HG02852 (cell line): ENCODE data around the gene DUSP14.
"Not testable (repeated sequence)": the region's sequence is repeated elsewhere in the genome, so short reads cannot be mapped to it uniquely, and the experiment has no call there.

ENCODE experiments used
- ATAC-seq: cut with Tn5 transposase; IDR thresholded peaks from one replicate; pipeline ENCODE4 v1.9.1; 2021; ENCODE audit warnings: mild to moderate bottlenecking, moderate library complexity; ENCODE audit not compliant: unreplicated experiment

The DUSP14 gene

DNA sequence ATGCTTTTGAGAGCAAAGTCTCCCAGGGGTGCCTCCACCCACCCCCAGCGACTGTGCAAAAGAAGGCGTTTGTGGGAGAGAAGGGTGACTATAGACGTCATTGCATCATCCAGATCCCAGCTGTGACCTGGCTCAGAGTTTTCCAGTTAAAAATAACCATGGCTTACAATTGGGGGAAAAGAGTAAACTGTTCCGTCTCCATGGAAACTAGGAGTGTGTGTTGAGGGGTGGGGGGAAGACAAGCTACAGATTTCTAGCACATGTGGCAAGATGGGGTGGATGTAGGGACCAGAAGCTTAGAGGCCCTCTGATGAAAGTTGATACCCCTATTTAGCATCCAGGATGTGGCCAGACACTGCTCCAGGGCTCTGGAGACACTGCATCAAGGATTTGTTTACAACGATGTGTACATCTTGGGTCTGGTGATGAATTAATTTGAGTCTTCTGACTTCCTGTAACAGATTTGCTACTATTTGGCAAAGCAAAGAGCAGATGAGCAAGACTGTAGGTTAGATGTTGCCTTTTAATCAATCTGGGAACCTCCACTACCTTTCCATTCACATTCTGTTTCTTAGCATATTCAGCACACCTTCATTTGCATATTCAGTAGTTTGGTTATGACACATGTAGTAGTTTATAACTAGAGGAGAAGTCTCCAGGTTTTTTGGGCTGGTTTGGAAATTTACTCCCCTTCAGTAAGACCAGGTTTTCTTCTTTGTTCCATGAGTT, 6.2 kb upstream of the DUSP14 start:
- ATAC-seq, result no peak

DNA sequence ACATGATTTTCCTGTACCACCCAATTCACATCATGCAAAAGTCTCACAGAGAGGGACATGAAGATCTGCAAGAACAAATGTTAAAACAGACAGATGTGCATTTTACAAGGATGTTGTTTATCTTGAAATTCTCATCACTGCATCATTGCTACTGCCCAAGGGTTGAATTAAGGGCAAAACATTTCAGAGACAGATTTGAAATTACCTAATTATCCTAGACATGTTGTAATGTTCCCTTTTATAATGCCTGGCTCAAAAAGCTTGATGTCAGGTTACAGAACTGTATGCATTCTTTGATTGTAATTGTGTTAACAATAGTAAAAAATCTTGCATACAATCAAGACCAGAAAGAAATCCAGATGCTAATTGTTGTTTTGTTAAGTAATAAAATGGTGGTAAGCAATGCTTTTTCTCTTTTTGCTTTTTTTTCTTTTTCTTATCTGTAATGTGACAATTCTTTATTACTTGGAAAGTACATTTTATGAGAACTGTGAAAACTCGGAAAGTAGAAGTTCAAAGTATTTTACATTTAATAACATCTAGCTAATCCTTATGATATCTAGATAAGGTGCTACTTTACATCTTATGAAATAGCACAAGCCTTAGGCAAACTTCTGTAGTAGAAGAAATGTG, 3.6 kb upstream of the DUSP14 start:
- ATAC-seq, result no peak

DNA sequence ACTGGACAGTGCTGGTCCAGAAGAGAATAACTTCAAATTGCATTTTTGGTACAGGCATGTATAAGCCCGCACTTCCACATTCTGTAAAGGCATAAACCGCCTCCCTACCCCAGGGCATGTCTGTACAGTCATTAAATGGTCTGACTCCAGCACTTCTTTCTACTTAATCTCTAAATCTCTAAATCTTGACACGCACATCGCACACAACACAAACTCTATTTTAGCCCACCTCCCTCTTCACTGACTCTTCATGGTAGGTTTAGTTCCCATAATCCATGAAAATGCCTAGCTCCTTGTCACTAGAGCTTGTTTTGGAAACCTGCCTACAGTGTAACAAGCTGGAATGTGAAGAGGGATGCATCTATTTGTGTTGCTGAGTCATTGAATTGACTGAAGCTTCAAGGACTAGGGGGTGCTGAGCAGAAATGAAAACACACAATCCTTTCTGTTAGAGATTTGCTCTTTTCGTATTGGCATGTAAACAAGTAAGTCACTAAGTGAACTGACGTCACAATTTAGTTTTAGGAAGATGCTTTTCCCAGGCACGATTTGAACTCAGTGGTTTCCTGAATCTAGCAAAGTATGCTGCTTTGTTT, 1.6 kb upstream of the DUSP14 start:
- ATAC-seq, result no peak

DNA sequence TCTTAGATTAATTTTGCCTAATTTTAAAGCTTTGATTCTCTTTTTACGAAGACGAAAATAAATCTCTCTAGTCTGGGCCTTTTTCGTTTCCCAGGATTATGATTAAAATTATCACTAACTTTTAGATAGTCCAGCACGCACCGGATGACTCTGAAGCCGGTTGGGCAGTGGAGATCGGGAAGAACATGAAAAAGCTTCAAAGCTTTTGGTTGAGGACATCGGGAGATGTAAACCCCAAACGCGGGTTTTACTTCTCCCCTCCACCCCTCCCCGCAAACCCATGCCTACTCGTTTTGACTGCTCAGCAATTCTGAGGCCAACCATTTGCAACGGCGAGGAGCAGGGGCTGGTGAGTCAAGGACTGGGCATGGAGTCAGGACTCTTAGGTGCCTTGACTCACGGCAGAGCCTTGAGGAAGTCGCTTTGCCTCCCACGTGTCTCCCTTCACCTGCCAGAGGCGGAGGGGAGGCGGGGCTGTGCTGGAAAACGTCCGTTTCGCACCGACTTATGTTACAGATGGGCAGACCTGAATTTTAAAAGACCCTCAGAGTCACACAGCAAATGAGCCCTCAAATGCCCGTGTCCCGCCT, 989 bp upstream of the DUSP14 start:
- ATAC-seq, result no peak

DNA sequence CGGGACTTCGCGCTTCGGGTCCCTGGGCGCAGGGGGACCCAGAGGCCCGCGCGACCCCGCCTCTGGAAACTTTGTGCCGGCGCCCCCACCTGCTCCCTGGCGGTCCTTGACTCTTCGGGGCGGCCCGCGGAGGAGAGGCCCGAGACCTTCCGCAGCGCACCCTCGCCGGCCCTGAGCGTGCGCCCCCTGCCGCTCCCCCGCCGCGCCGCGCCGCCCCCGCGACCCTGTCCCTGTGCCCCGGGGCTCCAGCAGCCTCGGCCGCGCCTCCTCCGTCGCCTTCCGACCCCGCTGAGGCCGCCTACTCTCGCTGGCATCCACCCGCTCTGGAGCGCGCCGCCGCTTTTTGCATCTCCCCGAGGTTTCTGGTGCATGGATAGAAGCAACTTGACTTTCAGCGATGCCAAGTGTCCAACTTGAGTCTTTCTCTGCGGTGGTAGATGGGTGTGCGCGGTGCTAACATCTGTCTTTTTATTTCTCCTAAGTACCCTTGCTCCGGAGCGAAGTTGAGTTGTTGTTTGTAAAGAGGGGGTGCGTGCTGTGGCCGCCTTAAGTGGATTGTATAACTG, 414 bp downstream of the DUSP14 start:
- peak; percentile 63 for ATAC-seq

DNA sequence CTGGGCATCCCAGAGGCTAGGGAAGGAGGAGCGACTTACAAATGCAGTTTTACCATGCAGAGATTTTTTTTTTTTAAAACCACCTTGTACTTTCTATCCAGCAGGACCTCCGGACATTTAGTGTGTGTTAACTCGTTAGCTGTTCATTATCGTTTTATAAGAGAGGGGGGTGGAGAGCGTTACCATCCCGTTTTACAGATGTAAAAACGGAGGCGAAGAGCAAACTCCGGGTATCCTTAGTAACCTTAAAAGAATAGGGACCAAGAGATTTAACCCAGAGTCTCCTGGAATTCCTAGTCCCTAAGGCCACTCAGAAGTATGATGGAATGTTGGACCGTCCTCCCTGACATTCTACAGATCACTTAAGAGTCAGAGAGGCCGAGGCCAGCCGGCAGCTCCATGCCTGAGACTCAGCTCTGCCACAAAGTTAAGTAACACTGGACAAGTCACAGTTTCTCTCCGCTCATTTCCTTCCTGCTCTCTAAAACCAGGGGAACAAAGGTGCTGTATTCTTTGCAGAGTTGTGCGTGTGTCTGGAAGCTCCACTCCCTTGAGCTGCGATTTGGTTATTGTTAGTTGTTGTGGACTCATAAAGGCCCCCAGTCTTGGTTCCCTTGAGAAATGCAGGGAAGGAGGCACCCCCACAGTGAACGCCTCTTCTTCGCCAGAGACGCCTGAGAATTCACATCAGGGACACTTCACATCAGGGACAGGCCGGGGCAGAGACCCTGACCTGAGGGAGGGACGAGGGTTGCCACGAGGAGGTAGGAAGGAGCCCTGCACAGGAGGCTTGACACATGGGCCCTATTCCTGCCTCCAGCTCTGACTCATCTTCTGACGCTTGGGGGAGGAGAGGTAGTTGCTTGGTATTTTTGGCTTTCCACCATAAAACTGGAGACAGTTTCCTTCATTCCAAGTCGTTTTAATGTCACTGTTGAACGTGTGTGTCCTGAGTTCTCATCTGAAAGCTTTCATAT, 1.2 kb downstream of the DUSP14 start:
- no peak for ATAC-seq

DNA sequence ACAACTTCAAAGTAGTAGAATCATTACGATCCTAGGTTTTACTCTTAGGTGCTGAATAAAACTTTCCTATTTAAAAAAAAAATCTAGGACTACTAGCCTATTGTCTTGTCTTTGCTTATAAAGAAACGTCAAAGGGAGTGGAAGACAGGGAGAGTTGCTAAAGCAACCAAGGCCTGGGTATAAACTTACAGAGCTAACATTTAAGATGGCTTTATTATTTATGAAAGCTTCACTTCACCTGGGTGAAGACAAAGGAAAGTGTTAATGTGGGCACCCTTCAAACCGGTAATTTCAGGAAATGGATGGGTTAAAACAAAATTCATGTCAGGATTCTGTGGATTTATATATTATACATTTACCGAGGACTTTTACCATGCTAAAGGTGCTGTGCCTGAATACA, 2.5 kb downstream of the DUSP14 start:
- ATAC-seq, result no peak

DNA sequence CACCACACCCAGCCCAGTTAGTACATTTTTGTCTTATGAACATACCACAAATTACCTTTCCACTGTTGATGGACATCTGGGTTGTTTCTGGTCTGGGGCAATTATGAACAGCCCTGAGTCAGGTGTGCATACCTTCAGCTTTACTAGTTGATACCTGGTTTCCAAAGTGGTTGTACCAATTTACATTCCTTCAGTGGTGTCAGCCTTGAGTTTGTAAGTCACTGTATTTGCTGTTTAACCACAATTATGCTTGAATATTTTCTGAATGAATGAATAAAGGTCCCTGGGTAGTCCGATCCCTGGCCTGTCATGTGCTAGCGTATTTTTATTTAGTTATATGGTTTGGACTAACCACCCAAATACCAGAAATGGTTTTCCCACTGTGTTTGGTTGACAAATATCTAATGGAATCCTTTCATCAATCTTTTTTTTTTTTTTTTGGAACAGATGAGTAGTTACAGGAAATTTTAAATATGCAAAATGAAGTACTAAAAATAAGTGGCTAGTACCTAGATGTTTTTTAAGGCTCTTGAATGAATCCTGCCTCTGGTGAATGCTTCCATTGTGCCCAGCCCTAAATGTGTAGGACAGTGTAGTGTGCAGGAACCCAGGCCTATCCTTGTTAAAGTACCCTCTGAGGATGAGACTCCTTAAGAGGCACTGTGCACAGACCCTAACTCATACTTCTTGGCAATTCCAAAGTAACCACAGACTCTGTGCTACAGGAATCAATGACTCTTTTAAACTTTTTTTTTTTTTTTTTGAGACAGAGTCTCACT, 3.7 kb downstream of the DUSP14 start:
- ATAC-seq, result no peak

DNA sequence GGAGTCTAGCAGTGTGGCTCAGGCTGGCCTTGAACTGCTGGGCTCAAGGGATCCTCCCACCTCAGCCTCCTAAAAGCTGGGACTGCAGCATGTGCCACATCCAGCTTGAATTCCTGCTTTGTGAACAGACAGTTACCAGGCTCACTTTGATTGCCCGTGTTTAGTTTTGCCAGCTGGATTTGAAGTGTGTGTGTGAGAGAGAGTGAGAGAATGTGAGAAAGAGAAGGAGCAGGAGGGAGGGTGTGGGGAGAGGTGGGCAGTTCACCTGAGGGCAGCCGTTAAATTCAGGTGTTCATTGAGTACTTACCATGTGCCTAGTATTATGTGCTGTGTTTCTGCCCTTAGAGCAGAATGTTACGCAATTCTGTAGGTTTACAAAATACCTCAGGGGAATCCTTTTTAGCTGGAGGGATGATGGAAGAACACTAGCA, 4.7 kb downstream of the DUSP14 start:
- ATAC-seq, result no peak

DNA sequence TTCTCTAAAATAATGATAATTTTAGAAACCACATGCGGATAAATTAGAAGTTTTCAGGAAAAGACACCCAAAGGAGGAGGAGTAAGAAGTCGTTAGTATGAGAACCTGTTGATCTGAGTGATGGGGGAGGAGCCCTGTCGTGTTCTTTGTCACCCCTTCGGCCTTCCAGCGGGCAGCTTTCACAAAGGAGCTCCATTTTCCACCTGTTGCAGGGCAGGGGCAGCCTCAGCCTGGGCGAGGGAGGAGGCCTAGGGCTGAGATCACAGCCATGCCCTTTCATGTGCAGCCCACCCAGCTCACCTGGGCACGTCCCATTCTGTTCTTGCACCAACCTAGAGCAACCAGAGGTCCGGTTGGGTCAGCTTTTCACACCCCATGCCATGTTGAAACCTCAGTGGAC, 5.3 kb downstream of the DUSP14 start:
- ATAC-seq, result no peak

DNA sequence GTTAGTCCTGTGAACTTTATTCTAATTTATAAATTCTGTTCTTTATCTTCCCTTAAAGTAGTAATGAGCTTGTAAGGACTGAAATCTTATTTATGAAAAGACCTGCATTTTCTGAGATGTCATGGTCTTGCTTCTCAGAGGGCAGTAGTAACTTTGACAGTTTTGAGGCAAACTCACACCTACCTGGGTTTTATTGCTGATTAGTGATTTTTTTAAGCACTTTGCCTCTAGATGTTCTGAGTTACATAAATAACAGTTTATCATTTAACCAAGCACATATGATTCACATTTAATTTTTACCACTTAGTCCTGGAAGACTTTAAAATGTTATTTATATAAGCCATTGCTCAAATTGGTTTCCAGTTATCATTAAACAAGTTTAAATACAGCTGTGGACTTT, 10.7 kb downstream of the DUSP14 start:
- ATAC-seq, result no peak

DNA sequence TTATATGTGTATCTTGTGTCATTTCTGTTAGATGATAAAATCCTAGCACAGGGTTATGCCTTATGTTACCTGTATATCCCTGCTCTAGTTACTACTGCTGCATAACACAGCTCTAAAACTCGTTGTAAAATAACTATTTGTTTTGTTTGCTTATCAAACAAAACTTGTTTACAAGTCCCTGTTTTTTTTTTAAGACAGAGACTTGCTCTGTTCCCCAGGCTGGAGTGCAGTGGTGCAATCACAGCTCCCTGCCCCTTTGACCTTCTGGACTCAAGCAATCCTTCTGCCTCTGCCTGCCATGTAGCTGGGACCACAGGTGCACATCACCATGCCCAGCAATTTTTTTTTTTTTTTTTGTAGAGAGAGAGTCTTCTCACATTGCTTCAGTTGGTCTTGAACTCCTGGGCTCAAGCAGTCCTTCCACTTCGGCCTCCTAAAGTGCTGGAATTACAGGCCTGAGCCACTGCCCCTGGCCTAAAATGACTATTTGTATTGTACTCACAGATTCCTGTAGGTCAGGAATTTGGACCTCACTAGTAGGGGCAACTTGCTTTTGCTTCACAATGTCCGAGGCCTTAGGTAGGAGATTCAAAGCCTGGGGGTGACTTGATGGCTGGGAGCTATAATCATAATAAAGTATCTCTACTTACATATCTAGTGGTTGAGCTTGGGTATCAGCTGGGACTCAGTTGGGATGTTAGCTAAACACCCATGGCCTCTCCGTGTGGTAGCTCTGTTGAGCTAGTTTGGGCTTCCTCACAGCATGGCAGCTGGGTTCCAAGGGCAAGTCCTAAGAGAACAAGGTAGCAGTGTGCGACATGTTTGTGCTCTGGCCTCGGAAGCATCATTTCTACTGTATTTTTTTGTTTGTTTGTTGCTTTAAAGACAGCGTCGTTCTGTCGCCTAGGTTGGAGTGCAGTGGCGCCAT, 12.6 kb downstream of the DUSP14 start:
- ATAC-seq, result no peak

DNA sequence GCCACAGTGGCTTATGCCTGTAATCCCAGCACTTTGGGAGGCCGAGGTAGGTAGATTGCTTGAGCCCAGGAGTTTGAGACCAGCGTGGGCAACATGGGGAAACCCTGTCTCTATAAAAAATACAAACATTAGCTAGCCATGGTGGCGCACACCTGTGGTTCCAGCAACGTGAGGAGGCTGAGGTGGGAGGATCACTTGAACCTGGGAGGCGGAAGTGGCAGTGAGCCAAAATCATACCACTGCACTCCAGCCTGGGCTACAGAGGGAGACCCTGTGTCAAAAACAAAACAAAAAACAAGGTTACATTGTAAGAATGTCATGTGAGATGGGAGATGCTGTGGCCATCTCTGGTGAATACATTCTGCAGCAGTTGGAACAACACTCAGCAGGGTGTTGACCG, 13.5 kb downstream of the DUSP14 start:
- no peak for ATAC-seq

DNA sequence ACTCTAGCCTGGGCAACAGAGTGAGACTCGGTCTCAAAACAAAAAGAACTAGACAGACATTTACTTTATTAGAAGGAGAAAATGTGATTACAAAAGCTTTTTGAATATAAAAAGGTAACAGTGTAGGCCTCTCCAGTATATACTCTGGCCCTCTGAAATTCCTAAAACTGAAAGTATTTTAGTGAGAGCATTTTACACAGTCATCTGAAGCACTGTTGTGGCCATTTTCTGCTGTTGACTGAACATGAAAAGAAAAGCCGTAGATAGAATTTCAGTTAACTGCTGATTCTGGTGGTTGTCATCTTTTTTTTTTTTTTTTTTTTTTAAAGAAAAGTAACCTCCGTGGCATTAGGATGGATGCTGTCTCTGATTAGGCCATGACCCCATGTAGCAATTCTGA, 15.6 kb downstream of the DUSP14 start:
- no peak for ATAC-seq

DNA sequence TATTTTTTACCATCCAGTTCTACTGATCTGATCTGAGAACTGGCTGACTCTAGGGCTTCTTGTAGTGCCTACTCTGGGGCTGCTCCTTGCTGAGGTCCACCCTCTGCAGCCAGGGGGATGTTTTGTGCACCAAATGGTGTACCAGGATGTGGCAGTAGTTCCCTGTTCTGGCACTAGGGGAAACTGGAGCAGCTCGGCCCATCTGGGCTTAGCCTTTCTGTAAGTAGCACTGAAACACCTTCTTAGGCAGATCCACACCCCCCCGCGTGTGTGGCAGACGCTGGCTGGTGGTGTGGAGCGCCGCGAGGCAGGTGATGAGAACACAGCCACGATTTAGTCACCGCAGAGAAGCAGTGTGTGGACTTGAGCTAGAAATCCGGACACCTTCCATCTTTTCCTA, 17.0 kb downstream of the DUSP14 start:
- no peak for ATAC-seq

DNA sequence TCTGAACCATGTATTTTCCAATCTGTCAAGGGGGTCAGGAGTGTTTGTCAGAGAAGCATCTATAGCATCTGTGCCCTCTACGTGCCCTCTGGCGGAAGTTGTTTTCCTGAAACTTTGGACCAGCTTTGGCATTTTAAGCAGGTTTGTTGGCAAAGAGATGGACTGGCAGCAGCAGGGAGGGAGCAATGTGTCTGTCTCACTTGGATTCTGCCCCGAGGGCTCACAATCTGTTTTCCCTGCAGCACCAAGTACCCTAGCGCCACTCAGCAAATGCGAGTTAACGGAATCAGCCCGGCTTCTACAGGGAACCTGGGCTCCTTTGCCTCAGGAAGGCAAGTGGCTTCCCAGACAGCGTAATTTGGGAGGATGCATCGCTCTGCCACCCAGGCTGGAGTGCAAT, 17.4 kb downstream of the DUSP14 start:
- ATAC-seq, result no peak

DNA sequence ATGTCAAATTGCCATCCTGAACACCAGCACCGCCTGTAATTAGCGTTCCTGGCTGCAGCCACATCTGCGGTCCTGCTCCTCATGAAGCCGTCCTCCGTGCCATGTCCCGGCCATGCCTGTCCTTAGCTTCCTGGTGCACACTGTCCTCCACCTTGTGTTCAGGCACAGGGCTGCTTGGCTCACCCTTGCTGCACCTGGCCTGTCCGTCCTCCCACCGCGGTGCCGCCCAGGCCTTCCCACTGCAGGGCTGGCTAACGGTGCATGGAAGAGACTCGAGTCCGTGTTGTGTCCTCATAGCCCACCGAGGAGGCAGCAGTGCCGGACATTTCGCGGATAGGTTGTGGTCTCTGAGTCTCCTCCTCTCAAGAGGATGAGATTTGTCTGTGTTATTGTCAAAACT, 20.4 kb downstream of the DUSP14 start:
- ATAC-seq, result no peak

DNA sequence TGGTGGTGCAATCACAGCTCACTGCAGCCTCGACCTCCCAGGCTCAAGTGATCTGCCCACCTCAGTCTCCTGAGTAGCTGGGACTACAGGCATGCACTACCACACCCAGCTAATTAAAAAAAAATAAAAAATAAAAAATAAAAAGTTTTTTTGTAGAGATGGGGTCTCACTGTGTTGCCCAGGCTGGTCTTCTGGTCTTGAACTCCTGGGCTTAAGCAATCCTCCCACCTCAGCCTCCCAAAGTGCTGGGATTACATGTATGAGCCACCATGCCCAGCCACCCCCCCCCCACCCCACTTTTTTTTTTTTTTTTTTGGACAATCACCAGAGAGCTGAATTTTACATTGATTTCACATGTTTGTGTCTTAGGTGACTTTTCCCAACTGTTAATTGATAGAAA, 22.0 kb downstream of the DUSP14 start:
- not testable (repeated sequence) for ATAC-seq
